HepG2 (cell line): ENCODE results near the gene ZBTB7B. TPM values are rescaled to one million over a fixed set of nuclear protein-coding genes. Genes with fewer than 3 reads are reported as not detected.

Experiments used
- CREB1 ChIP-seq, 2 experiments: fragments of 450-650 bp in 1 of 2; IDR thresholded peaks; 2 replicates each; pipeline ENCODE4 v1.6.1; 2016 to 2017; ENCODE audit warnings: control low read depth in 1 of 2, mild to moderate bottlenecking in 1 of 2, missing compliant biosample characterization in 1 of 2, missing genetic modification characterization in 1 of 2
- DNMT1 ChIP-seq: sonication (generic); formaldehyde crosslinking; IDR thresholded peaks from 2 replicates; pipeline ENCODE4 v1.5.1; 2020; ENCODE audit warnings: mild to moderate bottlenecking, missing genetic modification reagents
- KMT2A ChIP-seq: sonication (generic); formaldehyde crosslinking; IDR thresholded peaks from 2 replicates; pipeline ENCODE4 v1.4.0; 2020; ENCODE audit warnings: missing genetic modification reagents
- MED1 ChIP-seq: sonication (generic); formaldehyde crosslinking; IDR thresholded peaks from 2 replicates; pipeline ENCODE4 v1.4.0; 2020; ENCODE audit warnings: missing genetic modification reagents
- MEF2D ChIP-seq: sonication (generic); formaldehyde crosslinking; IDR thresholded peaks from 2 replicates; pipeline ENCODE4 v1.5.1; 2020; ENCODE audit warnings: mild to moderate bottlenecking, missing genetic modification reagents
- MEIS2 ChIP-seq: sonication (generic); formaldehyde crosslinking; IDR thresholded peaks from 2 replicates; pipeline ENCODE4 v1.9.0; 2021; ENCODE audit warnings: mild to moderate bottlenecking, missing genetic modification reagents
- MTF1 ChIP-seq: sonication (generic); formaldehyde crosslinking; IDR thresholded peaks from 2 replicates; pipeline ENCODE4 v1.5.0; 2020; ENCODE audit warnings: missing genetic modification reagents
- MXI1 ChIP-seq: IDR thresholded peaks from 3 replicates; pipeline ENCODE4 v1.6.1; 2012; ENCODE audit warnings: low read depth, low read length, inconsistent platforms, borderline replicate concordance
- NKX3-1 ChIP-seq: sonication (generic); formaldehyde crosslinking; IDR thresholded peaks from 2 replicates; pipeline ENCODE4 v1.5.0; 2020; ENCODE audit warnings: missing genetic modification reagents
- NR1H2 ChIP-seq: sonication (generic); formaldehyde crosslinking; IDR thresholded peaks from 2 replicates; pipeline ENCODE4 v1.8.1; 2022; ENCODE audit warnings: low read depth, missing genetic modification reagents, borderline replicate concordance
- ZNF280D ChIP-seq: sonication (generic); formaldehyde crosslinking; IDR thresholded peaks from 2 replicates; pipeline ENCODE4 v1.5.1; 2020; ENCODE audit warnings: mild to moderate bottlenecking, missing genetic modification reagents
- ZNF605 ChIP-seq: sonication (generic); formaldehyde crosslinking; IDR thresholded peaks from 2 replicates; pipeline ENCODE4 v1.8.0; 2022; ENCODE audit warnings: mild to moderate bottlenecking, missing genetic modification reagents
- ZNF616 ChIP-seq: sonication (generic); formaldehyde crosslinking; IDR thresholded peaks from 2 replicates; pipeline ENCODE4 v1.5.0; 2020; ENCODE audit warnings: low read depth, mild to moderate bottlenecking, missing genetic modification reagents
- ZNF792 ChIP-seq: IDR thresholded peaks from 2 replicates; pipeline ENCODE4 v1.6.1; 2016
- ZSCAN5A ChIP-seq: sonication (generic); formaldehyde crosslinking; IDR thresholded peaks from 2 replicates; pipeline ENCODE4 v1.8.0; 2022; ENCODE audit warnings: mild to moderate bottlenecking, missing genetic modification reagents, borderline replicate concordance
- polyA plus RNA-seq, 8 experiments: library from polyadenylated mRNA; depleted of rRNA in 3 of 8; stranded (reverse) in 7 of 8; unstranded in 1 of 8; fragments of >200 nt; fragmentation: Illumina TruSeq in 4 of 8; extraction: Trizol in 4 of 8; gene quantifications; 2 replicates each; pipeline versions ENCODE4 v1.2.1 to v1.2.3, GENCODE V29; 2011 to 2016; ENCODE audit warnings: low read depth in 4 of 8, missing spikeins in 1 of 8, mixed read lengths in 1 of 8; ENCODE audit not compliant: insufficient read depth in 1 of 8
- total RNA-seq, 5 experiments: library from RNA; depleted of rRNA; stranded (reverse); fragments of >200 nt; fragmentation: Illumina TruSeq; extraction: Trizol; gene quantifications; 2 replicates each; pipeline ENCODE4 v1.2.3, GENCODE V29; 2016; ENCODE audit warnings: low read depth in 1 of 5
- TF ChIP-seq, protein P1 (sequence below): sonication (generic); formaldehyde crosslinking; conservative IDR thresholded peaks from 2 replicates; pipeline ENCODE4 v1.4.0; 2020; ENCODE audit warnings: mild to moderate bottlenecking, missing genetic modification reagents, moderate library complexity
- TF ChIP-seq, protein P2 (sequence below): sonication (generic); formaldehyde crosslinking; IDR thresholded peaks from 2 replicates; pipeline ENCODE4 v1.5.0; 2020; ENCODE audit warnings: mild to moderate bottlenecking, missing genetic modification reagents, borderline replicate concordance
- TF ChIP-seq, protein P3 (sequence below): sonication (generic); formaldehyde crosslinking; IDR thresholded peaks from 2 replicates; pipeline ENCODE4 v1.4.0; 2020; ENCODE audit warnings: mild to moderate bottlenecking, missing genetic modification reagents

The ZBTB7B gene
- total and polyA plus RNA-seq, 2 of the 13 experiments (the other 11 are each of a cell fraction or from before 2014, with no cell fraction given): 15.5 to 17.5 TPM

GRCh38 chr1:154974808-154975408, 27.7 kb upstream of the ZBTB7B start (continued):
- TF ChIP-seq NR1H2 (CRISPR knock-in tag): no peak; the same call in 1 of the 2 replicates
- TF ChIP-seq, protein P1, sequence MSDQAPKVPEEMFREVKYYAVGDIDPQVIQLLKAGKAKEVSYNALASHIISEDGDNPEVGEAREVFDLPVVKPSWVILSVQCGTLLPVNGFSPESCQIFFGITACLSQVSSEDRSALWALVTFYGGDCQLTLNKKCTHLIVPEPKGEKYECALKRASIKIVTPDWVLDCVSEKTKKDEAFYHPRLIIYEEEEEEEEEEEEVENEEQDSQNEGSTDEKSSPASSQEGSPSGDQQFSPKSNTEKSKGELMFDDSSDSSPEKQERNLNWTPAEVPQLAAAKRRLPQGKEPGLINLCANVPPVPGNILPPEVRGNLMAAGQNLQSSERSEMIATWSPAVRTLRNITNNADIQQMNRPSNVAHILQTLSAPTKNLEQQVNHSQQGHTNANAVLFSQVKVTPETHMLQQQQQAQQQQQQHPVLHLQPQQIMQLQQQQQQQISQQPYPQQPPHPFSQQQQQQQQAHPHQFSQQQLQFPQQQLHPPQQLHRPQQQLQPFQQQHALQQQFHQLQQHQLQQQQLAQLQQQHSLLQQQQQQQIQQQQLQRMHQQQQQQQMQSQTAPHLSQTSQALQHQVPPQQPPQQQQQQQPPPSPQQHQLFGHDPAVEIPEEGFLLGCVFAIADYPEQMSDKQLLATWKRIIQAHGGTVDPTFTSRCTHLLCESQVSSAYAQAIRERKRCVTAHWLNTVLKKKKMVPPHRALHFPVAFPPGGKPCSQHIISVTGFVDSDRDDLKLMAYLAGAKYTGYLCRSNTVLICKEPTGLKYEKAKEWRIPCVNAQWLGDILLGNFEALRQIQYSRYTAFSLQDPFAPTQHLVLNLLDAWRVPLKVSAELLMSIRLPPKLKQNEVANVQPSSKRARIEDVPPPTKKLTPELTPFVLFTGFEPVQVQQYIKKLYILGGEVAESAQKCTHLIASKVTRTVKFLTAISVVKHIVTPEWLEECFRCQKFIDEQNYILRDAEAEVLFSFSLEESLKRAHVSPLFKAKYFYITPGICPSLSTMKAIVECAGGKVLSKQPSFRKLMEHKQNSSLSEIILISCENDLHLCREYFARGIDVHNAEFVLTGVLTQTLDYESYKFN: peak; percentile 33; the same call in 1 of the 2 replicates
- peak; percentile 52; the same call in 1 of the 2 replicates for TF ChIP-seq KMT2A (CRISPR knock-in tag)
- TF ChIP-seq ZNF280D (CRISPR knock-in tag): 0 out of 2 replicates have a peak, but pooled peaks have one; percentile 16
- no peak for TF ChIP-seq CREB1 (IDR thresholded peaks at IDR 0.05)
- no peak for TF ChIP-seq CREB1 (CRISPR knock-in tag; IDR thresholded peaks at IDR 0.05)
- TF ChIP-seq MXI1: peak; percentile 4; the same call in 1 of the 3 replicates
- peak; percentile 49; the same call in 1 of the 2 replicates for TF ChIP-seq MED1 (CRISPR knock-in tag)
- TF ChIP-seq, protein P2, sequence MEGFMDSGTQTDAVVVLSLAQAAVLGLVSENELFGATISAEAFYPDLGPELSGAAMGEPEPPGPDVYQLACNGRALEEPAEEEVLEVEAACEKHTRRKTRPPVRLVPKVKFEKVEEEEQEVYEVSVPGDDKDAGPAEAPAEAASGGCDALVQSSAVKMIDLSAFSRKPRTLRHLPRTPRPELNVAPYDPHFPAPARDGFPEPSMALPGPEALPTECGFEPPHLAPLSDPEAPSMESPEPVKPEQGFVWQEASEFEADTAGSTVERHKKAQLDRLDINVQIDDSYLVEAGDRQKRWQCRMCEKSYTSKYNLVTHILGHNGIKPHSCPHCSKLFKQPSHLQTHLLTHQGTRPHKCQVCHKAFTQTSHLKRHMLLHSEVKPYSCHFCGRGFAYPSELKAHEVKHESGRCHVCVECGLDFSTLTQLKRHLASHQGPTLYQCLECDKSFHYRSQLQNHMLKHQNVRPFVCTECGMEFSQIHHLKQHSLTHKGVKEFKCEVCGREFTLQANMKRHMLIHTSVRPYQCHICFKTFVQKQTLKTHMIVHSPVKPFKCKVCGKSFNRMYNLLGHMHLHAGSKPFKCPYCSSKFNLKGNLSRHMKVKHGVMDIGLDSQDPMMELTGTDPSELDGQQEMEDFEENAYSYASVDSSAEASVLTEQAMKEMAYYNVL (CRISPR knock-in tag): 0 out of 2 replicates have a peak, but pooled peaks have one; percentile 63
- no peak for TF ChIP-seq DNMT1 (CRISPR knock-in tag)
- no peak for TF ChIP-seq MEIS2 (CRISPR knock-in tag)
- TF ChIP-seq ZSCAN5A (CRISPR knock-in tag): 0 out of 2 replicates have a peak, but pooled peaks have one; percentile 37
- TF ChIP-seq, protein P3, sequence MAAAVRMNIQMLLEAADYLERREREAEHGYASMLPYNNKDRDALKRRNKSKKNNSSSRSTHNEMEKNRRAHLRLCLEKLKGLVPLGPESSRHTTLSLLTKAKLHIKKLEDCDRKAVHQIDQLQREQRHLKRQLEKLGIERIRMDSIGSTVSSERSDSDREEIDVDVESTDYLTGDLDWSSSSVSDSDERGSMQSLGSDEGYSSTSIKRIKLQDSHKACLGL: 0 out of 2 replicates have a peak, but pooled peaks have one; percentile 5
- peak; percentile 3; the same call in 1 of the 2 replicates for TF ChIP-seq MEF2D (CRISPR knock-in tag)
- TF ChIP-seq ZNF792 (CRISPR knock-in tag): 0 out of 2 replicates have a peak, but pooled peaks have one; percentile 51
- TF ChIP-seq ZNF605 (CRISPR knock-in tag): peak; percentile 55
- TF ChIP-seq MTF1 (CRISPR knock-in tag): no peak
- no peak for TF ChIP-seq NKX3-1 (CRISPR knock-in tag)
- peak; percentile 5; the same call in 1 of the 2 replicates for TF ChIP-seq ZNF616 (CRISPR knock-in tag)
